NT2/D1 (cell line): Measurements from ENCODE around the gene CAD.

ENCODE experiments used
- DNase-seq: peaks from one replicate; pipeline ENCODE4 v3.0.0-alpha.2; 2011; ENCODE audit warnings: low read depth, low spot score
- H3K27me3 ChIP-seq: 2 replicates; pipeline ENCODE4 v1.6.0; 2011; ENCODE audit warnings: mild to moderate bottlenecking; ENCODE audit not compliant: insufficient read length, insufficient read depth
- H3K36me3 ChIP-seq: 2 replicates; pipeline ENCODE4 v1.6.1; 2011; ENCODE audit warnings: mild to moderate bottlenecking, low read length, mixed read lengths; ENCODE audit not compliant: insufficient read depth, insufficient read length
- H3K4me1 ChIP-seq: 2 replicates; pipeline ENCODE4 v1.5.1; 2011; ENCODE audit not compliant: insufficient read depth, insufficient read length
- H3K4me3 ChIP-seq: 2 replicates; pipeline ENCODE4 v1.5.1; 2011; ENCODE audit warnings: low read depth; ENCODE audit not compliant: insufficient read length
- H3K9ac ChIP-seq: 2 replicates; pipeline ENCODE4 v1.6.0; 2011; ENCODE audit warnings: low read depth; ENCODE audit not compliant: insufficient read length
- H3K9me3 ChIP-seq: 2 replicates; pipeline ENCODE4 v1.5.1; 2011; ENCODE audit warnings: mild to moderate bottlenecking, low read length; ENCODE audit not compliant: insufficient read depth
- SUZ12 ChIP-seq: IDR thresholded peaks from 2 replicates; pipeline ENCODE4 v1.6.1; 2011; ENCODE audit not compliant: insufficient read length, insufficient read depth; ENCODE audit errors: extremely low read depth
- YY1 ChIP-seq: IDR thresholded peaks from 2 replicates; pipeline ENCODE4 v1.6.1; 2011; ENCODE audit not compliant: insufficient read length, insufficient read depth
- ZNF274 ChIP-seq: IDR thresholded peaks from 2 replicates; pipeline ENCODE4 v1.6.1; 2011; ENCODE audit warnings: mild to moderate bottlenecking, low read depth, low read length

Gene CAD

DNA sequence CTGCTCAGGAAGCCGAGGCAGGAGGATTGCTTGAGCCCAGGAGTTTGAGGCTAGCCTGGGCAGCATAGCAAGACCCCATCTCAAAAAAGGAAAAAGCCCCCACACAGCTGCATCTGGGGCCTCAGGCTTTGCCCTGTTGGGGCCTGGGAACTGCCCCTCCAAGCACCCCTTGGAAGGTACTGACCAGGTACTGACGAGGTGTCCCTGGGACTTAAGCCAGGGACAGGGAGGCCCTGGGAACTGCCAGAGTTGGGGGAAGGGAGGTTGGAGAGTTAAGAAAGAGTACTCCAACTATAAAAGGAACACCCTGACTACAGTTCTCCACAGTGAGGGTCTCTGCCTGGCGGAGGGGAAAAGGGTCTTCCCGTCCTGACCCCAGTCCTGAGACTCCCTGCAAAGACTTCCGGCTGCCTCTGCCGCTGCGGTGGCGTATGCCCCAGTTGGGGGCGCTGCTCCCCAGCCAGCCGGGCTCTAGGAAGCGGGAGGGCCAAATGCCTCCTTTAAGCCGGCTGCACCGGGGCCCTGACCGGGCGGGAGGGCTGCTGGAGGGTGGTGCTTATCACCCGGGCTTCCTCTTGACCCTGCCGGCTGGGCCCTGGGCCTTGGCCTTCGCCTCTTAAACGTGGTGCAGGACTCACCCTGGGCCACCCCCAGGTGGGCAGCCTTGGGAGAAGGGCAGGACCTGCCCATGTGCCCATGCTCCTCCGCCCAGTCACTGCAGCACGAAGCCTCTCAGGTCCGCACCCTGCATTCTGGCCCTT, 32.9 kb downstream of the CAD start:
- peak; percentile 80 for DNase-seq
- Histone ChIP-seq H3K36me3 (peaks cover 6% of the 10 kb centered on the region), H3K9me3 (no peaks in the 10 kb centered on the region), H3K4me3 (peak overlapping the region; percentile 15), H3K9ac (peak overlapping the region; percentile 63), H3K4me1 (peaks cover 5% of the 10 kb centered on the region), H3K27me3 (no peaks in the 10 kb centered on the region)
- TF ChIP-seq SUZ12 (no peak), ZNF274 (no peak), YY1 (no peak)

DNA sequence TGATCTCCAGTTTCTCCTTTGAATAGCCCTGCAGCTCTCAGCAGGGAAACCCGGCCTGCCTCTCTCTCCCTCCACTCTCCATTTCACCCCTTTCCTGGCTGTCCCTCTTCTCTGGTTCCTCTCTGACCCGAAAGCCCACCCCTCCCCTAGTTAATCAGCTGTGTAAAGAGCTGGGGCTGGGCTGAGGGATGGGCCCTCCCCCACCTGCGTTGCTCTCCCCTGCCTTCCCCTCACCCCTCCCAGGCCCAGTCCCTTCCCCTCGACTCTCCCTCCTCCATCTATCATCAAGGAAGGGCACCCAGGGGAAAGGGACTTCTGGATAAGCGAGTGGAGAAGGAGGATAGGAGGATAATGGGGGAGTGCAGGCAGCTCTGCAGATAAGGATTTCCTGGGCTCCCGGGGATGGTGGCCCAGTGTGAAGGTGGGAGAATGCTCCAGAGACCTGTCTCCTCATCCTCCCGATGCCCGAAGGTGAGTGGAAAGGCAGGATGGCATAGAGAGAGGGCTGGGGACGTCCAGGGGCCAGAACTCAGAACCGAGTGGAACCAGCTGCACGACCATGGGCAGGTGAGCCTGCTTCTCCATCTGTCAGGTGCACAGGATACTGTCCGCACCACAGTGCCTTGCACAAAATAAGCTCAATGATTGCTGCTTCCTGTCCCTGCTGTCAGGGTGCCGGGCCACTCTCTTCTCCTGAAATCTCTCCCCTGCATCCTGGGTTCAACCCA, 33.6 kb downstream of the CAD start:
- Histone ChIP-seq H3K4me1 (peaks cover 5% of the 10 kb centered on the region), H3K4me3 (peak overlapping the region; percentile 15), H3K9me3 (no peaks in the 10 kb centered on the region), H3K36me3 (no peaks in the 10 kb centered on the region), H3K9ac (peak overlapping the region; percentile 63), H3K27me3 (no peaks in the 10 kb centered on the region)
- no peak for TF ChIP-seq YY1
- TF ChIP-seq SUZ12, result no peak
- TF ChIP-seq ZNF274, result no peak
- DNase-seq, result no peak

DNA sequence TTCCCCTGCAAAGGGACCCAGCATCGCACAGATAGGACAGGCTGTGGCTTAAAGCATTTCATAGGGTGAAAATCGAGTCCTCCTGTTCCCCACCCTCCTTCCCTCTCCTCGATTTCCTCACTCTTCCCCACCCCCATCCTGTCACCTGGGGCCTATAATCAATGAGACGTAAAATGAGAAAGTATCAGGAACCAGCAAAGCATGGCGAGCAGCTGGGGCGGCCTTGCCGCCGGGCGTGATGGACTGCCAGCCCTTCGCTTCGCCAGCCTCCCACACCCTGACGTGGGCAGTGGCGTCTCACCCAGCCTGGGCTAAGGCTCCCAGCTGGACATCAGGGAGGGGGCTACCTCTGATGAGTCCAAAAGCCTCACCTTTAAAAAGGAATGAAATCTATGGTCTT, 34.6 kb downstream of the CAD start:
- Histone ChIP-seq H3K4me1 (peaks cover 5% of the 10 kb centered on the region), H3K9ac (no peak overlapping the region), H3K4me3 (no peak overlapping the region), H3K9me3 (no peaks in the 10 kb centered on the region), H3K27me3 (no peaks in the 10 kb centered on the region), H3K36me3 (no peaks in the 10 kb centered on the region)
- TF ChIP-seq YY1, result no peak
- no peak for TF ChIP-seq SUZ12
- DNase-seq, result no peak

DNA sequence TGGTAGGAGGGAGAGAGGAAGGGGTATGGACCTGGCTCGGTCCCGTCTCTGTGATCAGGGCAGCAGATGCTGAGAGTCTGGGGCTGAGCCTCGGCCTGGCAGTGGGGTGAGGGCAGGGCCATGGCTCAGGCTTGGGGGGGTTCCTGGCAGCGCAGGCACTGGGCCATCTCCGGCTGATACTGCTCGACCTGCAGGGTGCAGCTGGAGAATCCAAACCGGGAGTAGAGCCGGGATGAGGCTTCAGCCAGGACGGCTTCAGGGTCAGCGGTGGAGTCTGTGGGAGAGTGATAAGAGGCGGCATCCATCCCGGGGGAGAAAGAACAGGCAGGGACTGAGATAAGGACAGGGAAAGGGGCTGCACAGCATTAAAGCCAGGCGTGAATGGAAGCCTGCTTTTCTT, 38.0 kb downstream of the CAD start:
- peaks cover 8% of the 10 kb centered on the region for H3K4me1 ChIP-seq
- H3K9ac ChIP-seq, result no peak overlapping the region
- no peak overlapping the region for H3K4me3 ChIP-seq
- H3K27me3 ChIP-seq, result peaks cover 8% of the 10 kb centered on the region
- no peak for DNase-seq
- TF ChIP-seq SUZ12, result no peak
- TF ChIP-seq YY1, result no peak
- no peak for TF ChIP-seq ZNF274
- H3K9me3 ChIP-seq, result no peaks in the 10 kb centered on the region
- no peaks in the 10 kb centered on the region for H3K36me3 ChIP-seq

- H3K27me3 ChIP-seq, result peaks cover 13% of the 10 kb centered on the region
These were observed 38.5 kb downstream of the CAD start for GRCh38 chr2:27255660-27256059.

GRCh38 chr2:27256855-27257454, 39.8 kb downstream of the CAD start:
- Histone ChIP-seq H3K36me3 (no peaks in the 10 kb centered on the region), H3K4me3 (no peak overlapping the region), H3K9me3 (no peaks in the 10 kb centered on the region), H3K9ac (no peak overlapping the region), H3K27me3 (peaks cover 26% of the 10 kb centered on the region), H3K4me1 (peaks cover 6% of the 10 kb centered on the region)
- no peak for DNase-seq
- no peak for TF ChIP-seq SUZ12
- no peak for TF ChIP-seq ZNF274
- TF ChIP-seq YY1, result no peak

More at GRCh38 chr2:27255660-27256059, 38.5 kb downstream of the CAD start:
- no peaks in the 10 kb centered on the region for H3K36me3 ChIP-seq
- TF ChIP-seq SUZ12 (no peak), YY1 (no peak), ZNF274 (no peak)
- no peak overlapping the region for H3K9ac ChIP-seq
- H3K4me3 ChIP-seq, result no peak overlapping the region
- DNase-seq, result no peak
- H3K4me1 ChIP-seq, result peaks cover 7% of the 10 kb centered on the region
- H3K9me3 ChIP-seq, result no peaks in the 10 kb centered on the region

GRCh38 chr2:27258051-27258450, 40.9 kb downstream of the CAD start:
- peaks cover 6% of the 10 kb centered on the region for H3K4me1 ChIP-seq
- no peaks in the 10 kb centered on the region for H3K9me3 ChIP-seq
- H3K4me3 ChIP-seq, result no peak overlapping the region
- no peak overlapping the region for H3K9ac ChIP-seq
- no peaks in the 10 kb centered on the region for H3K36me3 ChIP-seq
- no peak for DNase-seq
- no peak for TF ChIP-seq SUZ12
- no peak for TF ChIP-seq YY1
- no peak for TF ChIP-seq ZNF274
- H3K27me3 ChIP-seq, result peaks cover 37% of the 10 kb centered on the region
